Uterus (tissue), 4 donors: ENCODE data around the gene IGSF11. TPM values are rescaled to one million over a fixed set of nuclear protein-coding genes. Genes with fewer than 3 reads are reported as not detected.

Source experiments
- DNase-seq, 2 donors: peaks; one replicate each; pipeline ENCODE4 v3.0.0-alpha.2; 2019 to 2020
- H3K27ac ChIP-seq, 2 donors: fragments of 200-600 bp; sonication (generic); 1 replicate in 1 of 2; 2 replicates in 1 of 2; pipeline ENCODE4 v1.5.1; 2016 to 2018
- H3K27me3 ChIP-seq, 2 donors: fragments of 200-600 bp; sonication (generic); one replicate each; pipeline ENCODE4 v1.5.1; 2018 to 2019; ENCODE audit warnings: control low read depth in 1 of 2
- H3K36me3 ChIP-seq, 2 donors: fragments of 200-600 bp; sonication (generic); one replicate each; pipeline ENCODE4 v1.5.1; 2019; ENCODE audit warnings: control low read depth in 1 of 2
- H3K4me1 ChIP-seq, 2 donors: fragments of 200-600 bp; sonication (generic); one replicate each; pipeline ENCODE4 v1.5.1; 2018 to 2019; ENCODE audit warnings: control low read depth in 1 of 2
- H3K4me3 ChIP-seq, 2 donors: fragments of 200-600 bp; sonication (generic); 1 replicate in 1 of 2; 2 replicates in 1 of 2; pipeline ENCODE4 v1.5.1; 2018 to 2019; ENCODE audit warnings: mild to moderate bottlenecking in 1 of 2
- H3K9me3 ChIP-seq, 2 donors: fragments of 200-600 bp; sonication (generic); one replicate each; pipeline ENCODE4 v1.5.1; 2019; ENCODE audit warnings: control low read depth in 1 of 2
- CTCF ChIP-seq, 4 experiments: fragments of 200-600 bp in 2 of 4; fragments of 450-650 bp in 2 of 4; sonication (generic) in 2 of 4; IDR thresholded peaks; one replicate each; pipeline ENCODE4 v1.5.1; 2016 to 2019; ENCODE audit warnings: antibody characterized with exemption in 4 of 4, mild to moderate bottlenecking in 2 of 4, moderate library complexity in 1 of 4
- POLR2A ChIP-seq, 2 donors: fragments of 450-650 bp; IDR thresholded peaks; one replicate each; pipeline ENCODE4 v1.6.1; 2016; ENCODE audit warnings: antibody characterized with exemption in 2 of 2, mild to moderate bottlenecking in 1 of 2, moderate library complexity in 1 of 2
- intact Hi-C: fragments of 100-400 bp; cut with DNase I; formaldehyde crosslinking; loops from one replicate; pipeline ENCODE4 v1.15.1; 2023; ENCODE audit warnings: low total_unique reads
- total RNA-seq, 4 donors: library from RNA; depleted of rRNA in 3 of 4; stranded (reverse); fragments of >200 nt in 3 of 4; gene quantifications; one replicate each; pipeline versions ENCODE4 v1.1.0 to v1.2.4, GENCODE V29; 2014 to 2023
- donor health status: DM: yes; HTN: yes; CAD: no.

Gene IGSF11
- total RNA-seq, 4 donors from 2014 or later = 1.2 to 4.4 TPM; not detected in 2

- Histone ChIP-seq H3K27me3 (no peaks in the 10 kb centered on the region), H3K4me1 (no peaks in the 10 kb centered on the region), H3K27ac (no peak overlapping the region), H3K36me3 (no peaks in the 10 kb centered on the region), H3K4me3 (no peak overlapping the region), H3K9me3 (no peaks in the 10 kb centered on the region)
- intact Hi-C loops = no loop called here
- no peak for DNase-seq
- TF ChIP-seq CTCF (IDR thresholded peaks at IDR 0.05) = no peak
- no peak for TF ChIP-seq POLR2A (IDR thresholded peaks at IDR 0.05)
These were observed 67.9 kb downstream of the IGSF11 start for GRCh38 chr3:118966700-118967099.

- H3K27ac ChIP-seq = no peak overlapping the region
- TF ChIP-seq POLR2A (IDR thresholded peaks at IDR 0.05) (no peak), CTCF (IDR thresholded peaks at IDR 0.05) (no peak)
- intact Hi-C loops = no loop called here
- H3K36me3 ChIP-seq = no peaks in the 10 kb centered on the region
- H3K9me3 ChIP-seq = no peaks in the 10 kb centered on the region
- H3K4me1 ChIP-seq = no peaks in the 10 kb centered on the region
- H3K27me3 ChIP-seq = no peaks in the 10 kb centered on the region
- no peak overlapping the region for H3K4me3 ChIP-seq
- DNase-seq = no peak
These were observed 70.9 kb downstream of the IGSF11 start for GRCh38 chr3:118963711-118964110.

GRCh38 chr3:118960876-118961450 lies 73.7 kb downstream of the IGSF11 start:
- H3K4me1 ChIP-seq = no peaks in the 10 kb centered on the region
- H3K27ac ChIP-seq = no peak overlapping the region
- H3K4me3 ChIP-seq = no peak overlapping the region
- no peaks in the 10 kb centered on the region for H3K9me3 ChIP-seq
- no peaks in the 10 kb centered on the region for H3K27me3 ChIP-seq
- TF ChIP-seq POLR2A (IDR thresholded peaks at IDR 0.05) (no peak), CTCF (IDR thresholded peaks at IDR 0.05) (no peak)
- no peaks in the 10 kb centered on the region for H3K36me3 ChIP-seq
- no peak for DNase-seq
- intact Hi-C loops = no loop called here

GRCh38 chr3:118955914-118956556 lies 78.6 kb downstream of the IGSF11 start:
- Histone ChIP-seq H3K4me1 (no peaks in the 10 kb centered on the region), H3K9me3 (no peaks in the 10 kb centered on the region), H3K27me3 (no peaks in the 10 kb centered on the region), H3K27ac (no peak overlapping the region), H3K36me3 (no peaks in the 10 kb centered on the region), H3K4me3 (no peak overlapping the region)
- TF ChIP-seq POLR2A (IDR thresholded peaks at IDR 0.05) (no peak), CTCF (IDR thresholded peaks at IDR 0.05) (no peak)
- no peak for DNase-seq
- intact Hi-C loops = no loop called here

- Histone ChIP-seq H3K4me1 (no peaks in the 10 kb centered on the region), H3K27me3 (no peaks in the 10 kb centered on the region), H3K27ac (no peak overlapping the region), H3K4me3 (no peak overlapping the region), H3K36me3 (no peaks in the 10 kb centered on the region), H3K9me3 (no peaks in the 10 kb centered on the region)
- no peak for DNase-seq
- TF ChIP-seq CTCF (IDR thresholded peaks at IDR 0.05) (no peak), POLR2A (IDR thresholded peaks at IDR 0.05) (no peak)
- intact Hi-C loops = no loop called here
These were observed 83.6 kb downstream of the IGSF11 start for GRCh38 chr3:118951089-118951488.
